HG03378 (cell line): ENCODE measurements around the gene TNS3.
"Not testable (repeated sequence)": the region's sequence is repeated elsewhere in the genome, so short reads cannot be mapped to it uniquely, and the experiment has no call there.

Source experiments
- ATAC-seq: cut with Tn5 transposase; IDR thresholded peaks from one replicate; pipeline ENCODE4 v1.9.1; 2021; ENCODE audit warnings: mild to moderate bottlenecking, moderate library complexity; ENCODE audit not compliant: unreplicated experiment

The TNS3 gene

GRCh38 chr7:47603514-47604255 lies 21.8 kb upstream of the TNS3 start:
- ATAC-seq: not testable (repeated sequence)

DNA sequence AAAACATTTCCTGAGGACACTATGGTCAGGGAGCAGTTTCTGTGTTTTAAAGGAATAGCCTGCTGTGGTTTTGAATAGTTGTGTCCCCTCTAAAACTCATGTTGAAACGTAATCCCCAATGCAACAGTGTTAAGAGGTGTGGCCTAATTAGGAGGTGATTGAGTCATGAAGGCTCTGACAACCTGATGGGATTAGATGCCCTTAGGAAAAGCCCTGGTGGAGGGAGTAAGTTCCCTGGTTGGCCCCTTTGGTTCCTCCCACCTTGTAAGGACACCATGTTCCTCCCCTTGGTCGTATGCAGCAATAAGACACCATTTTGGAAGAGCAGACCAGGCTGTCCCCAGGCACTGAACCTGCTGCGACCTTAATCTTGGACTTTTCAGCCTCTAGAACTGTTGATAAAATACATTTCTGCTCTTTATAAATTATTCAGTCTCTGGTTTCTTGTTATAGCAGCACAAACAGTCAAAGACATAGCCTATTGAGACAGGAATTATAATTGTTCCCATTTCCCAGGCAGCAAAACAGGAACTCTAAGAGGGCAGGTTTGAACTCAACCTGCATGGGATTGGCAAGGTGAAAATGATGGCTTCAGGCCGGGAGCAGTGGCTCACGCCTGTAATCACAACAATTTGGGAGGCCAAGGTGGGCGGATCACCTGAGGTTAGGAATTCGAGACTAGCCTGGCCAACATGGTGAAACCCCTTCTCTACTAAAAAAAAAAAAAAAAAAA lies 20.5 kb upstream of the TNS3 start:
- ATAC-seq: no peak

DNA sequence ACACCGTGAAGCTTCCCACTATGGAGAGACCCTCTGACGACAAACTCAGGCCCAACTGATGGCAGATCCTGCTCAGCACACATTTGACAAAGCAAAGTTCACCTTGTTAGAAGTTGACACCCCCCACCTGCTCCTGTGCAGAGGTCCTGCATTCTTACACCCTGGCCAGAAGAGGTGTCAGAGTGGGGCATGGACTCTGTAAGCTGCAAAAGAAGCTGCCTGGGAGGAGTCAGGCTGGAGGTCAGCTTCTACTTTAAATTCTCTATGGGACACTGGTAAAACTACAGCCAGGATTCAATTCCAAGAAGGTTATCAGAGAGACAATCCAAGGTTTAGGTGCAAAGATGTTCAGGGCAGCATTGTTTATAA lies 20.0 kb upstream of the TNS3 start:
- ATAC-seq: peak; percentile 13

GRCh38 chr7:47601119-47601880 lies 19.4 kb upstream of the TNS3 start:
- ATAC-seq: peak; percentile 55

GRCh38 chr7:47600199-47601118 lies 18.5 kb upstream of the TNS3 start:
- peak; percentile 58 for ATAC-seq

DNA sequence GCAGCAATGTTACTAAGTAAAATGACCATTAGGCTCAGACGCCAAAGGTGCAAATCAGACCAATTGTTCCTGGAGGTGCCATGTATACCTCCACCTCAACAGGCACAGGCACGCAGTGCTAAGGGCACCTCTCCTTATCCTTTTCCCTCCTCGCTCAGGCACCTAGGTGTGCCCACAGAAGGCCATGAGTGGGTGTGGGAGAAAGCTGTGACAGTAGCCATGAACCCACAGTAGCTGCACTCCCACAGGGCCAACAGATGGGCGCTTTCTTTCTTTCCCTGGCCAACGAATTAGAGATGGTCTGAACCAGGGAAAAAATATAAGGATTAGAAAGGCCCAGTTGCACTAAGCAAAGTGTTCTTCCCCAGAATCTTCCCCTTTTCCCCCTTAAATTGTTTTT lies 15.5 kb upstream of the TNS3 start:
- ATAC-seq: no peak

DNA sequence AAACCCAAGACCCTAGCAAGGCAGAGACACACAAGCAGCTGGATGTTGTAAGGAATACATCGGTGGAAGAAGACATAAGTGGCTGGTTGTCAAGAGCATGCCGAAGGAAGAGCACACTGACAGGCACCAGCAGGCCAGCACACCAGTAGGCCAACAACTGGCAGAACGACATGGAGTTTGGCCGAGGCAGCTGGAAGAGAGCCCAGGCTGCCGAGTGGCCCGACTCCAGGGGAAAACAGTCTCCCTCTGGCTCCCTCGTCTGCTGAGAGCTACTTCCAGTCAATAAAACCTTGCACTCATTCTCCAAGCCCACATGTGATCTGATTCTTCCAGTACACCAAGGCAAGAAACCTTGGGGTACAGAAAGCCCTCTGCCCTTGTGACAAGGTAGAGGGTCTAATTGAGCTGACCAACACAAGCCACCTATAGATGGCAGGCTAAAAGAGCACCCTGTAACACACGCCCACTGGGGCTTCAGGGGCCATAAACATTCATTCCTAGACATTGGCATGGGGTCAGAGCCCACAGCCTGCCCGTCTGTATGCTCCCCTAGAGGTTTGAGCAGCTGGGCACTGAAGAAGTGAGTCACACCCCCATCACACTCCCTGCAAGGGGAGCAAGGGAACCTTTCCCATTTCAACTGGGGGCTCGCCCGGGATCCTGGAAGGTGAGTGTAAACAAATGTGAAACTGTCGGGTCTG lies 14.7 kb upstream of the TNS3 start:
- ATAC-seq: no peak

DNA sequence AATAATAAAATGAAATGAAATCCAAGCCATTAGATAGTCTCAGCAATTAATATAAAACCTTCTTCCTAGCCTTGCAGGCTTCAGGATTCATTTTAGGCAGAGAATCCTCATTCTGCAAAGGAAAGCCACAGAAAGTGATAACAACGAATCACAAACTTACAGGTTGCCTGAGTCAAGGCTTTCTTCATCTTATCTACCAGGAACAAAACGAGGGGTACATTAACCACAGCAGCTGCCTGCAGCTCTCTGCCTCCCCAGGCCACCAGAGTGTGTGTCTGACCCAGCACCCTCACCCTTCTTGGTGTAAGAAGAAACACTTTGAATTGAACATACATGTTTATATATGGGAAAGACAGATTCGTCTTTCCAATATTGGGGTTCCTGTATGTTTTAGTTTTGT lies 12.5 kb upstream of the TNS3 start:
- ATAC-seq: no peak

DNA sequence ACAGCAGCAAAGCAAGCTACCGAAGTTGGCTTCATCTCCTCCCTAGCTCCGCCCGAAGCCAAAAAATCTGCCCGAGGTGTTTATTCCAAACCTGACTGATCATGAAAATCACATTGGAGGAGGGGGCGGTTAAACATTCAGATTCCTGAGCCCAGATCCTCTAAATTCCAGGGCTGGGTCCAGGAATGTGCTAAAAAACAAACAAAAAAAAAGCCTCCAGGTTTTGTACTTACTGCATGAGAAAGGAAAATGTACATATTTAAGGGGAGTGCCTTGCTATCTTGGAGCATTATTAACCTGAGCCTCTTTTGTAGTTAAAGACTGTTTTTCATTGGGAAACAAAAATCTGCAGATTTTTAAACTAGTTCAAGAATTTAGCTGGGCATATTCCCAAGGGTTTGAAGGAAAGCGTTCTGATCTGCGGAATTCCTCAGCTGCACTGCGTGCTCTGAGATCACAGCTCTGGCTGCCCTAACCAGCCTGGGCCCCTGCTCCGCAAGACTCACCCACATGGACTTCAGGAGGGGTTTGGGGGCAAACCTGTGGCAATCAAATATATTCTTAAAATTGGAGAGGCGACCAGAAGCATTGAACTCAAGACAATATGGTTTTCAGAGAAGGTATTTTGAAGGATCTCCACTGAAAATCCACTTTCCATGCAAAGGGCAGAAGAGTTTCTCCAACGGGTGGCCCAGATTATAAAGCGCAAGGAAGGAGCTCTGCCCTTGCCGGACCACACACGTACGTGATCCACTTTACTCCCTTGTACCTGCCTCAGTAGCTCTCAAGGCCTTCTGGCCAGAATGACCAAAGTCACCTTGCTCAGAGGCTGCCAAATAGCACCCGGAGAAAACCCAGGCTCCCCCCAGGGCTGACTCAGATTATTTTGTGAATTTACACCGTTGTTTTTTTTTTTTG lies 10.0 kb upstream of the TNS3 start:
- ATAC-seq: no peak

- no peak for ATAC-seq
Measured at GRCh38 chr7:47591089-47591654, 9.3 kb upstream of the TNS3 start.

GRCh38 chr7:47590215-47590614 lies 8.3 kb upstream of the TNS3 start:
- ATAC-seq: not testable (repeated sequence)

GRCh38 chr7:47588704-47589225 lies 6.9 kb upstream of the TNS3 start:
- ATAC-seq: no peak

DNA sequence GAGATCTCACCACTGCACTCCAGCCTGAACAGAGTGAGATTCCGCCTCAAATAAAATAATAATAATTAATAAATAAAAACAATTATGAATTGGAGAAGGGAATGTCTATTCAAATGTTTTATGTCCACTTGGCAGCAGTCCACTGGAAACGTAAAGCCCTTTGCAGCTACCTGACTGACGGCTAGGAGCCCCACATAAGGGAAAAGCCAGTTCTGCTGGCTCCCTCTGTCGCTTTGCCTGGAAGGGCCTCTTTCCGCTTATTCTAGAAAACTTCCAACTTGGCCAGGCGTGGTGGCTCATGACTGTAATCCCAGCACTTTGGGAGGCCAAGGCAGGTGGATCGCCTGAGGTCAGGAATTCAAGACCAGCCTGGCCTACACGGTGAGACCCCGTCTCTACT lies 6.1 kb upstream of the TNS3 start:
- no peak for ATAC-seq

GRCh38 chr7:47587351-47587750 lies 5.4 kb upstream of the TNS3 start:
- no peak for ATAC-seq

DNA sequence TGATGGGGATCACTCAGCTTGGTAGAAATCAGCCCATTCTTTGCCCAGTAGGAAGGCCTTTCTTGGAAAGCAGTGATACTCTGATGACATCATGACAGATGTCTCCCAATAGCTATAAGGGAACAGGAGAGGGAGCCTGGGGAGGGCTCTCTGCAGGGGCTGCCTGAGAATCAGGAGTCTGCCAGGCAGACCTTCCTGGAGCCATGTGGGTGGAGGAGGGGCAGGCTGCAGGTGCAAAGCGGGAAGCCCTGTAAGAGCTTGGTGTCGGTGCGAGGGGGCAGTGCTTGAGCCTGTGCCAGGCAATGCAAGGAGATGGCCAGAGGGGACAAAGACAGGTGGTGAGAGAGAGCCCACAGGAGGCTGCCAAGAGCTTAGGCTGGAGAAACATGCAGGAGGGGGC lies 5.0 kb upstream of the TNS3 start:
- no peak for ATAC-seq

GRCh38 chr7:47586161-47586670 lies 4.3 kb upstream of the TNS3 start:
- ATAC-seq: not testable (repeated sequence)

GRCh38 chr7:47584536-47584895 lies 2.6 kb upstream of the TNS3 start:
- no peak for ATAC-seq

- ATAC-seq: no peak
Measured at GRCh38 chr7:47583739-47584535, 2.0 kb upstream of the TNS3 start.
